Type B pancreatic cell (in vitro differentiated cells): Measurements from ENCODE around the gene EXOC3L1. TPM values are rescaled to one million over a fixed set of nuclear protein-coding genes. Genes with fewer than 3 reads are reported as not detected.

Experiments used
- DNase-seq: peaks from one replicate; pipeline ENCODE4 v3.0.0; 2021; ENCODE audit warnings: mixed read lengths; ENCODE audit not compliant: unreplicated experiment; ENCODE audit errors: extremely low spot score
- H3K27ac Mint-ChIP-seq: 2 replicates; pipeline ENCODE4 v1.8.0; 2021; ENCODE audit warnings: mild to moderate bottlenecking, mixed read lengths
- H3K27me3 Mint-ChIP-seq: 2 replicates; pipeline ENCODE4 v1.8.0; 2021; ENCODE audit warnings: mixed read lengths
- H3K36me3 Mint-ChIP-seq: 2 replicates; pipeline ENCODE4 v1.8.0; 2021; ENCODE audit warnings: mixed read lengths
- H3K4me1 Mint-ChIP-seq: one replicate; pipeline ENCODE4 v1.8.0; 2021; ENCODE audit warnings: mixed read lengths; ENCODE audit not compliant: unreplicated experiment
- H3K4me3 Mint-ChIP-seq: 2 replicates; pipeline ENCODE4 v1.8.0; 2021; ENCODE audit warnings: mild to moderate bottlenecking, mixed read lengths
- H3K9me3 Mint-ChIP-seq: 2 replicates; pipeline ENCODE4 v1.8.0; 2021; ENCODE audit warnings: mixed read lengths
- long read RNA-seq: library from polyadenylated mRNA; unstranded; transcript quantifications from one replicate; pipeline ENCODE4 v2.0.0, GENCODE V29; 2020
- total RNA-seq: library from RNA; stranded (reverse); gene quantifications from 2 replicates; pipeline ENCODE4 v1.2.1, GENCODE V29; 2021; ENCODE audit warnings: low replicate concordance
- TF ChIP-seq, protein P1 (sequence below): fragments of 200-600 bp; sonication (generic); conservative IDR thresholded peaks from 2 replicates; pipeline ENCODE4 v1.5.0; 2021; ENCODE audit warnings: antibody characterized with exemption, mild to moderate bottlenecking

EXOC3L1 gene, protein sequence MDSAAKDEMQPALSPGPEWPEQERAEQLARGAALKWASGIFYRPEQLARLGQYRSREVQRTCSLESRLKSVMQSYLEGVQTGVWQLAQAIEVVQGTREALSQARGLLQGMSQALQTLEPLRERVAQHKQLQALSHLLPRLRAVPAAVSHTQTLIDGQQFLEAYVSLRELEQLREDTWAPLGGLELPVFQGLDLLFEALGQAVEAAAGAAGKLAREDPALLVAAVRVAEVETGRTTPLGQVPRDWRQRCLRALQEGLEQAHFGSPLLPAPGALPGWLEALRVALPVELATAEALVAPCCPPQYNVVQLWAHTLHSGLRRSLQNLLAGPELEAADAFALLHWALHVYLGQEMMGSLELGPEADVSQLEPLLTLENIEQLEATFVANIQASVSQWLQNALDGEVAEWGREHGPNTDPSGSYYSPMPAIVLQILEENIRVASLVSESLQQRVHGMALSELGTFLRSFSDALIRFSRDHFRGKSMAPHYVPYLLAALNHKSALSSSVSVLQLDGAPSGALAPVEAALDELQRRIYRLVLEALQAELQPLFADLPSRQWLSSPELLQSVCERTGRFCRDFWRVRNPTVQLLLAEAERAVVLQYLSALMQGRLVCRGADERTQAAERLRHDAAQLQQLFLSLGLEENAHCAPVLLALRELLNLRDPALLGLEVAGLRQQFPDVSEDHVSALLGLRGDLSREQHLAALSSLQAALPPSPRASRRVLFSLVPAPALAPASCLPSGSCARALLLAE
- total RNA-seq: 0.41 and 0.86 TPM in 2 replicates
- long read RNA-seq, partial matches to known transcripts: 3 of 3 reads
- long read RNA-seq, other reads (novel, unspliced or antisense): 0 of 3 reads

DNA sequence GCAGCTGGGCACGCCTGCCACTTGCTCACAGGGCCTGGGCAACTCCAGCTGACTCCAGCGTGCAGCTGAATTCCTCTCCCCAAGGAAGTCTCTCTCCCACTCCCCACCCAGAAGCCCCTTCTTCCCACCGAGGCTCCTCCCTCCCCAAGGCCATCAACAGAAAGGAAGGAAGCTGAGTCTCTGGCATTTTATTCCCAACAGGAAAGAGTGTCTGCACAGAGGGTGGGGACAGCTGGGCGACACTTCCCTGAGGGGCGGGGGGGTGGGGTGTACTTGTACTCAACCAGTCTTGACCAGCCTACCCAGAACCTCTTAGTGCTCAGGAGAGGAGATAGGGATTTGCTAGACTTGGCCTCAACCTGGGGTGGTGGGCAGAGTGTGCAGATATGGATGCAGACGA, at the start of gene EXOC3L1:
EXOC3L1 (minus strand) TSS at position 96 of the 400 bp plus-strand sequence. CDS start 460 bp downstream, outside the sequence.
- Mint-ChIP-seq H3K27me3 (peaks cover 11% of the 10 kb centered on the region), H3K4me1 (peaks cover 15% of the 10 kb centered on the region), H3K36me3 (no peaks in the 10 kb centered on the region), H3K27ac (peak within 1 kb of the TSS; percentile 31), H3K4me3 (no peak within 1 kb of the TSS), H3K9me3 (no peaks in the 10 kb centered on the region)
- TF ChIP-seq, protein P1, sequence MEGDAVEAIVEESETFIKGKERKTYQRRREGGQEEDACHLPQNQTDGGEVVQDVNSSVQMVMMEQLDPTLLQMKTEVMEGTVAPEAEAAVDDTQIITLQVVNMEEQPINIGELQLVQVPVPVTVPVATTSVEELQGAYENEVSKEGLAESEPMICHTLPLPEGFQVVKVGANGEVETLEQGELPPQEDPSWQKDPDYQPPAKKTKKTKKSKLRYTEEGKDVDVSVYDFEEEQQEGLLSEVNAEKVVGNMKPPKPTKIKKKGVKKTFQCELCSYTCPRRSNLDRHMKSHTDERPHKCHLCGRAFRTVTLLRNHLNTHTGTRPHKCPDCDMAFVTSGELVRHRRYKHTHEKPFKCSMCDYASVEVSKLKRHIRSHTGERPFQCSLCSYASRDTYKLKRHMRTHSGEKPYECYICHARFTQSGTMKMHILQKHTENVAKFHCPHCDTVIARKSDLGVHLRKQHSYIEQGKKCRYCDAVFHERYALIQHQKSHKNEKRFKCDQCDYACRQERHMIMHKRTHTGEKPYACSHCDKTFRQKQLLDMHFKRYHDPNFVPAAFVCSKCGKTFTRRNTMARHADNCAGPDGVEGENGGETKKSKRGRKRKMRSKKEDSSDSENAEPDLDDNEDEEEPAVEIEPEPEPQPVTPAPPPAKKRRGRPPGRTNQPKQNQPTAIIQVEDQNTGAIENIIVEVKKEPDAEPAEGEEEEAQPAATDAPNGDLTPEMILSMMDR: no peak
- no peak for DNase-seq

DNA sequence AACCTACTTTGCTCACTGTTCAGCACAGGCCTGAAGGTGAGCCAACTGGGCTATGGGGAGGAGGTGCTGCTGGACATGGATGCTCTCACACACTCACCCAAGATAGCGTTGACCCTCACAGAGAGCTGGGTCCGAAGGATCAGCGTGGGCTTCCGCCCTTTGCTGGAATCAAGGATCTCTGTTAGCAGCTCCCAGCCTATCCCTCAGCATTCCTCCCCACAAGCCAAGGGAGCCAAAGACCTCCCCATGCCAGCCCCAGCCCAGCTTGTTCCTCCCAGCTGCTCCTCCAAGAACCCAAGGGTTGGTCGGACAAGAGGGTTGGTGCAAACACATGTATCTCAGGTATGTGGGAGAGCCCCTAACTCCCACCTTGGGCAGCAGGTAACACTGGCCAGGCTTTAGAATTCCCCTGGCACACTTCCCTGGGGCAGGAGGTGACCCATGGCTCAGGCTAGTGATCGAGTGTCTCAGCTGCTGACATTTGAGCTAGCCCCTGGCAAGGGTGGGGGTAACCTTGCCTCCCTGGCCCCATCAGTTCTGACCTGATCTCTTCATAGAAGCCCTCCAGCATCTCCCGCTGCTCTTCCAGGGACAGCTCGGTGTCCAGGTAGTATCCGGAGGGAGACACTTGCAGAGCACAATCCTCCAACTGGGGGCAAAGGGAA, 49.0 kb upstream of the EXOC3L1 start:
- TF ChIP-seq, protein P1: no peak
- Mint-ChIP-seq H3K4me3 (no peak overlapping the region), H3K36me3 (peaks cover 9% of the 10 kb centered on the region), H3K4me1 (peaks cover 9% of the 10 kb centered on the region), H3K27ac (no peak overlapping the region), H3K9me3 (no peaks in the 10 kb centered on the region), H3K27me3 (no peaks in the 10 kb centered on the region)
- no peak for DNase-seq

DNA sequence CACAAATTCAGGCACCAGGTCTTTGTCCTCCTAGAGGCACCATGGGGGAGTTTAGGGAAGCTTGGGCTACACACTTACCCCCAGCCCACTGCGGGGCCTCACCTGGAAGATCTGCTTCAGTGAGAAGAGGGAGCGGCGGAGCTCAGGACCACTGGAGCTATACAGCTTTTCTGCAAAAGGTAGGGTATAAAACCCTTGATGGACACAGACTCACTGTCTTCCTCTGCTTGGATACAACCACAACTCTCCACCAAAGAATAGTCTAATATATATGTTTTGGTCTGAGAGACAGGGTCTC, 48.3 kb upstream of the EXOC3L1 start:
- no peak overlapping the region for H3K27ac Mint-ChIP-seq
- H3K27me3 Mint-ChIP-seq: no peaks in the 10 kb centered on the region
- no peaks in the 10 kb centered on the region for H3K9me3 Mint-ChIP-seq
- H3K4me1 Mint-ChIP-seq: peaks cover 9% of the 10 kb centered on the region
- TF ChIP-seq, protein P1: no peak
- no peak overlapping the region for H3K4me3 Mint-ChIP-seq
- DNase-seq: no peak
- H3K36me3 Mint-ChIP-seq: peaks cover 9% of the 10 kb centered on the region

DNA sequence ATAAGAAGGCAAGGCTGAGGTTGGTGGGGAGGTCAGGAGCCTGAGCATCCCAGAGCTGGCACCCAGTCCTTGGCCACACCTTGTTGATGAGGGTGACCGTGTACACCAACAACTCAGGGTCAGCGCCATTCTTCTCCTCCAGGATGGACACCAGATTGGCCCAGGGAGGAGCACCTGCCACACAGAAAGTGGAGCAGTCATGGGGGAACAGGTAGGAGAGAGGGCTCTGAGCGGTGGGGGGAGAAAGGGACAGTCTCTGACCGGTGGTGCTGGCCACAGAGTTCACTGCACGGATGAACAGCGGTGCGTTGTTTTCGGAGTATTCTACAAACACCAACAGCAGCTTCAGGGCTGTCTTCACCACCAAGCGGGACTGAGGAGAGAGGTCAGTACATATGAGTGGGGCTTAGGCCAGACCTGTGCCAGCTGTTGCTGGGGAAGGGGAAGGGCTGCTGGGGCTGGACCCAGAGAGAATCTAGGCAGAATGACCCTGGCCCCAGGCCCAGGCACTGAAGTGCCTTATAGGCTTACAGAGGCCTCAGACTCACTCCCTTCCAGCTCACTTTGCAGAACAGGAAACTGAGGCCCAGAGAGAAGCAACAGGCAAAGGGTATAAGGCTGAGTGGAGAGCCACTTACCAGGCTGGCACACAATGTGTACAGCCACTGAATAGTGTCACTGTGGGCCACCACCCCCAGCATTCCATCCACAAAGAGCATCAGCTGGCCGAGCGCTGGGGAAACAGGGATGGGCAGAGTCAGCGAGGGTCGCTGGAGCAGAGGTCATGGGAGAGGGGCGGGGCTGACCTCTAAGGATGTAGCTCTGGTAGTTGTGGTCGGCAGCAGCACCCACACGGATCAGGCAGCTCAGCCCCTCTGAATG, 47.7 kb upstream of the EXOC3L1 start:
- Mint-ChIP-seq H3K9me3 (no peaks in the 10 kb centered on the region), H3K4me3 (no peak overlapping the region), H3K4me1 (peaks cover 8% of the 10 kb centered on the region), H3K27ac (no peak overlapping the region), H3K36me3 (peaks cover 9% of the 10 kb centered on the region), H3K27me3 (no peaks in the 10 kb centered on the region)
- DNase-seq: no peak
- TF ChIP-seq, protein P1: no peak
